PFSK-1 (cell line): ENCODE data around the gene CEBPG.

Experiments used
- FOXP2 ChIP-seq: optimal IDR thresholded peaks from 2 replicates; pipeline ENCODE3; 2011; ENCODE audit warnings: borderline replicate concordance, control low read depth, inconsistent platforms; ENCODE audit not compliant: insufficient read depth; ENCODE audit errors: extremely low read length, extremely low read depth
- POLR2AphosphoS5 ChIP-seq: IDR thresholded peaks from 2 replicates; pipeline ENCODE4 v1.6.1; 2012; ENCODE audit warnings: low read depth, mild to moderate bottlenecking, control low read depth, low read length, moderate library complexity
- TF ChIP-seq, protein P1 (sequence below), 2 experiments: IDR thresholded peaks; 2 replicates each; pipeline versions ENCODE4 v1.6.1 to v1.8.0; 2011 to 2012; ENCODE audit warnings: low read depth in 2 of 2, low read length in 2 of 2, control low read depth in 1 of 2, inconsistent platforms in 1 of 2, mild to moderate bottlenecking in 1 of 2, moderate library complexity in 1 of 2; ENCODE audit not compliant: insufficient read depth in 1 of 2

- TF ChIP-seq, protein P1, sequence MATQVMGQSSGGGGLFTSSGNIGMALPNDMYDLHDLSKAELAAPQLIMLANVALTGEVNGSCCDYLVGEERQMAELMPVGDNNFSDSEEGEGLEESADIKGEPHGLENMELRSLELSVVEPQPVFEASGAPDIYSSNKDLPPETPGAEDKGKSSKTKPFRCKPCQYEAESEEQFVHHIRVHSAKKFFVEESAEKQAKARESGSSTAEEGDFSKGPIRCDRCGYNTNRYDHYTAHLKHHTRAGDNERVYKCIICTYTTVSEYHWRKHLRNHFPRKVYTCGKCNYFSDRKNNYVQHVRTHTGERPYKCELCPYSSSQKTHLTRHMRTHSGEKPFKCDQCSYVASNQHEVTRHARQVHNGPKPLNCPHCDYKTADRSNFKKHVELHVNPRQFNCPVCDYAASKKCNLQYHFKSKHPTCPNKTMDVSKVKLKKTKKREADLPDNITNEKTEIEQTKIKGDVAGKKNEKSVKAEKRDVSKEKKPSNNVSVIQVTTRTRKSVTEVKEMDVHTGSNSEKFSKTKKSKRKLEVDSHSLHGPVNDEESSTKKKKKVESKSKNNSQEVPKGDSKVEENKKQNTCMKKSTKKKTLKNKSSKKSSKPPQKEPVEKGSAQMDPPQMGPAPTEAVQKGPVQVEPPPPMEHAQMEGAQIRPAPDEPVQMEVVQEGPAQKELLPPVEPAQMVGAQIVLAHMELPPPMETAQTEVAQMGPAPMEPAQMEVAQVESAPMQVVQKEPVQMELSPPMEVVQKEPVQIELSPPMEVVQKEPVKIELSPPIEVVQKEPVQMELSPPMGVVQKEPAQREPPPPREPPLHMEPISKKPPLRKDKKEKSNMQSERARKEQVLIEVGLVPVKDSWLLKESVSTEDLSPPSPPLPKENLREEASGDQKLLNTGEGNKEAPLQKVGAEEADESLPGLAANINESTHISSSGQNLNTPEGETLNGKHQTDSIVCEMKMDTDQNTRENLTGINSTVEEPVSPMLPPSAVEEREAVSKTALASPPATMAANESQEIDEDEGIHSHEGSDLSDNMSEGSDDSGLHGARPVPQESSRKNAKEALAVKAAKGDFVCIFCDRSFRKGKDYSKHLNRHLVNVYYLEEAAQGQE (IDR thresholded peaks at IDR 0.05; ENCODE audit: insufficient read depth in 1 of 2, low read depth in 2 of 2, low read length in 2 of 2): no peak
- TF ChIP-seq POLR2AphosphoS5 (no peak), FOXP2 (no peak)
Measured at GRCh38 chr19:33339016-33339984, 34.2 kb upstream of the CEBPG start.
